Breast epithelium (tissue), 4 donors: Measurements from ENCODE around the gene DLX4. TPM values are rescaled to one million over a fixed set of nuclear protein-coding genes. Genes with fewer than 3 reads are reported as not detected.

Experiments
- DNase-seq, 2 donors: peaks; one replicate each; pipeline ENCODE4 v3.0.0-alpha.2; 2019; ENCODE audit warnings: low spot score in 2 of 2
- H3K27ac ChIP-seq, 2 donors: fragments of 200-600 bp; sonication (generic) in 1 of 2; one replicate each; pipeline ENCODE4 v1.5.1; 2016 to 2019; ENCODE audit warnings: mild to moderate bottlenecking in 1 of 2
- H3K27me3 ChIP-seq, 2 donors: fragments of 200-600 bp; sonication (generic) in 1 of 2; one replicate each; pipeline versions ENCODE4 v1.5.1 to v1.6.0; 2017 to 2019; ENCODE audit warnings: control low read depth in 1 of 2, mild to moderate bottlenecking in 1 of 2
- H3K36me3 ChIP-seq: fragments of 200-600 bp; one replicate; pipeline ENCODE4 v1.5.1; 2019
- H3K4me1 ChIP-seq, 2 donors: fragments of 200-600 bp; sonication (generic); one replicate each; pipeline ENCODE4 v1.5.1; 2016 to 2019; ENCODE audit warnings: control low read depth in 1 of 2
- H3K4me3 ChIP-seq, 3 donors: fragments of 200-600 bp; sonication (generic); 1 replicate in 2 of 3; 2 replicates in 1 of 3; pipeline ENCODE4 v1.5.1; 2016 to 2019; ENCODE audit warnings: mild to moderate bottlenecking in 3 of 3, moderate library complexity in 2 of 3
- H3K9me3 ChIP-seq, 2 donors: fragments of 200-600 bp; sonication (generic) in 1 of 2; one replicate each; pipeline ENCODE4 v1.5.1; 2016 to 2019; ENCODE audit warnings: control low read depth in 1 of 2
- CTCF ChIP-seq, 3 donors: fragments of 450-650 bp; IDR thresholded peaks; one replicate each; pipeline ENCODE4 v1.5.1; 2016 to 2017; ENCODE audit warnings: antibody characterized with exemption in 3 of 3, mild to moderate bottlenecking in 3 of 3, moderate library complexity in 3 of 3
- POLR2A ChIP-seq: fragments of 450-650 bp; IDR thresholded peaks from one replicate; pipeline ENCODE4 v1.6.1; 2016; ENCODE audit warnings: antibody characterized with exemption, mild to moderate bottlenecking, moderate library complexity
- POLR2AphosphoS5 ChIP-seq, 3 donors: sonication (generic); formaldehyde crosslinking; IDR thresholded peaks; one replicate each; pipeline ENCODE4 v1.6.1; 2017; ENCODE audit warnings: antibody characterized with exemption in 3 of 3
- intact Hi-C: fragments of 100-400 bp; cut with DNase I; formaldehyde crosslinking; loops from one replicate; pipeline ENCODE4 v1.15.1; 2023; ENCODE audit warnings: low total_unique reads
- total RNA-seq, 3 donors: library from RNA; depleted of rRNA; stranded (reverse); fragments of >200 nt; gene quantifications; one replicate each; pipeline ENCODE4 v1.1.0, GENCODE V29; 2016

Gene DLX4
- total RNA-seq, 3 donors from 2014 or later = 0.44 TPM; not detected in 2

DNA sequence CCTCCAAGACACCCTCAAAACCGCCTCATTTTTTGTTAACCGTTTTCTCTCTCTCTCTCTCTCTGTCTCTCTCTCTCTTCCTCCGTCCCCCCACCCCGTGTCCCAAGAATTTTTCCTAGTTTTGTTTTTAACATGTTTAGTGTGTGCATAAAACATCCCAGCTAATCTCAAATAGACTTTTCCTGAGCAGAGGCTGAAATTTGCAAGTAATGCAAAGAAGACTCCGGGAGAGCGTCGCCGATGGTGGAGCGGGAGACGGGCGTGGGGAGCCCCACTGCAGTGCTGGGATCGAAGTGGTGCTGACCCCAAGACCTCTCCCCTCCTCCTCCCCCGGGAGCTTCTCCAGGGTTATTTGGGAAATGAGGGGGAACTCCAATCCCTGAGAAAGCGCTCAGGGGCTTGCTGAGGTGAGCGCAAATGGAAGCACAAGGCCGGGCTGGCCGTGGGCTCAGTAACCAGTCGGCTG lies 4.7 kb upstream of the DLX4 start:
- Histone ChIP-seq H3K9me3 (no peaks in the 10 kb centered on the region), H3K36me3 (no peaks in the 10 kb centered on the region), H3K27me3 (peaks cover 20 to 83% of the 10 kb centered on the region in 2 donors), H3K4me1 (peaks cover 0 to 12% of the 10 kb centered on the region in 2 donors), H3K27ac (no peak overlapping the region), H3K4me3 (peak overlapping the region in 1 of 3 donors; percentile 31)
- no peak for TF ChIP-seq CTCF (IDR thresholded peaks at IDR 0.05)
- TF ChIP-seq POLR2A = no peak
- TF ChIP-seq POLR2AphosphoS5 (IDR thresholded peaks at IDR 0.05) = no peak
- intact Hi-C loops = no loop called here
- DNase-seq = no peak

GRCh38 chr17:49964769-49965523 lies 4.0 kb upstream of the DLX4 start:
- Histone ChIP-seq H3K4me1 (peaks cover 0 to 14% of the 10 kb centered on the region in 2 donors), H3K27me3 (peaks cover 22 to 89% of the 10 kb centered on the region in 2 donors), H3K27ac (no peak overlapping the region), H3K36me3 (no peaks in the 10 kb centered on the region), H3K4me3 (peak overlapping the region in 1 of 3 donors; percentile 31), H3K9me3 (no peaks in the 10 kb centered on the region)
- intact Hi-C loops = no loop called here
- no peak for TF ChIP-seq CTCF (IDR thresholded peaks at IDR 0.05)
- TF ChIP-seq POLR2AphosphoS5 (IDR thresholded peaks at IDR 0.05) = no peak
- no peak for TF ChIP-seq POLR2A
- no peak for DNase-seq

DNA sequence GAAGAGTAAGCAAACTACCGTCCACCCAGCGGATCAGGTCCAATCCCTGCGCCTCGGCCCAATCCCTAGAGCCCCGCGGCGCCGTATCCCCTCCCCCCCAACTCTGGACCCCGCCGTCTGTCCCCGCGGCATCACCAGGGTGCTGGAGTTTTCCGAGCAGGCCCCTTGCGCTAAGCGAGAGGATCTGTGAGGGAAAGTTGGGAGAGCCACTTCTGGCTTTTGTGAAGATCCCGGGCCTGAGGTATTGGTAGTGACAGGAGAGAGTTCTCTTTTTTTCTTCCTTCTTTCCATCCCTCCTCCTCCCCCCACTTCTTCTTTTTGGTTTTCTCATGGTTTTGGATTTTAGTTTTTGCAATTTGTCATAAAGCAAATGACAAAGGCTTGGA lies 3.5 kb upstream of the DLX4 start:
- Histone ChIP-seq H3K27ac (no peak overlapping the region), H3K27me3 (peaks cover 22 to 94% of the 10 kb centered on the region in 2 donors), H3K36me3 (no peaks in the 10 kb centered on the region), H3K4me3 (no peak overlapping the region), H3K4me1 (peaks cover 0 to 14% of the 10 kb centered on the region in 2 donors), H3K9me3 (no peaks in the 10 kb centered on the region)
- TF ChIP-seq POLR2AphosphoS5 (IDR thresholded peaks at IDR 0.05) (no peak), POLR2A (no peak), CTCF (IDR thresholded peaks at IDR 0.05) (no peak)
- DNase-seq = no peak
- intact Hi-C loops = no loop called here

GRCh38 chr17:49966767-49967166 lies 2.2 kb upstream of the DLX4 start:
- Histone ChIP-seq H3K4me3 (no peak overlapping the region), H3K27me3 (peaks cover 25 to 98% of the 10 kb centered on the region in 2 donors), H3K4me1 (peaks cover 0 to 14% of the 10 kb centered on the region in 2 donors)

More at GRCh38 chr17:49966767-49967166, 2.2 kb upstream of the DLX4 start:
- DNase-seq = no peak
- Histone ChIP-seq H3K9me3 (no peaks in the 10 kb centered on the region), H3K36me3 (no peaks in the 10 kb centered on the region), H3K27ac (no peak overlapping the region)
- intact Hi-C loops = no loop called here
- no peak for TF ChIP-seq CTCF (IDR thresholded peaks at IDR 0.05)
- TF ChIP-seq POLR2A = no peak
- no peak for TF ChIP-seq POLR2AphosphoS5 (IDR thresholded peaks at IDR 0.05)
